ENCODE measurements around the gene MYD88.
"Not testable (repeated sequence)": the region's sequence is repeated elsewhere in the genome, so short reads cannot be mapped to it uniquely, and the experiment has no call there.

Gene MYD88

DNA sequence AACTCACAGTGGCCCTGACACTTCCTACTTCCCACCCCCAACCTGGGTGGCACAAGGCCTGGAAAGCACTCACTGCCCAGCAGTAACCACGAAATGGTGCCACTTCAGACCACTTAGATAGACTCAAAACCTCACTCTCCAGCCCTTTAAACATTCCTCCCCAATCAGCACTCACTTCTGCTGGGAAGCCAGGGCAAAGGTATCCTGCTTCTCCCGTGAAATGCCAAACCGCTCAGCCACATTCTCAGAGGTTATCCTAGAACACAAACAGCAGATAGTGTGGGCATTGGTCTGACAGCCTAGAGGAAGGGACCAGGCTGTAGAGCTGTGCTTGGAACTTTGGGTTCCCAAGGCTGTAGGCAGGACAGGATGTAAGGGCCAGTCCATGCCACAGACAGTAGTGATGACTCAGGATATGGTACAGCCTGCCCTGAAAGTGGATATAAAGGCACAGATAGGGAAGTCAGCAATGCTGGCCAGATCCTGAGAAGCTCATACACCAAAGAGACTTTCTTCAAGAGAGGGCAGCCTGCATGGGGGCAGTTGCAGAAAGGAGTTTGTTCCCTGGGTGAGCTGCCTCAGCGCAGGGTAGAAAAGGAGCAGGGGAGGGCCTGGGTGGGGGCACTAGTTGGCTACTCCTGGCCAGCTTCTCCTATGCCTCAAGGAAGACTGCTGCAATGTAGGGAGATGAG, 10.7 kb upstream of the MYD88 start:
- DNase-seq, result no peak

DNA sequence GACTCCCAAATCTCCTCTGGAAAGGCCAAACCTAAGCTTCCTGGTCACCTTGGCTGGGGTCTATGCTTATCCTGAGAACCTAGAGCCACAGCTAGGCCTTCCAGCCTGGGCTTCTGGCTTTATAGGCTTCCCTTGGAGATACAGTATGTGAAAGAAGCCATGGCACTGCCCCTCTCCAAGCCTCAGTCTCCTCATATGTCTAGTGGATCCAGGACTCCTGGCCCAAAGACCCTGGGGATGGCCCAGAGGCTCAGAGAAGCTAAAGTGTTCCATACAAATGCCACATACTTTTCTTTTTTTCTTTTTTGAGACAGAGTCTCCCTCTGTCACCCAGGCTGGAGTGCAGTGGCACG, 10.2 kb upstream of the MYD88 start:
- no peak for DNase-seq

DNA sequence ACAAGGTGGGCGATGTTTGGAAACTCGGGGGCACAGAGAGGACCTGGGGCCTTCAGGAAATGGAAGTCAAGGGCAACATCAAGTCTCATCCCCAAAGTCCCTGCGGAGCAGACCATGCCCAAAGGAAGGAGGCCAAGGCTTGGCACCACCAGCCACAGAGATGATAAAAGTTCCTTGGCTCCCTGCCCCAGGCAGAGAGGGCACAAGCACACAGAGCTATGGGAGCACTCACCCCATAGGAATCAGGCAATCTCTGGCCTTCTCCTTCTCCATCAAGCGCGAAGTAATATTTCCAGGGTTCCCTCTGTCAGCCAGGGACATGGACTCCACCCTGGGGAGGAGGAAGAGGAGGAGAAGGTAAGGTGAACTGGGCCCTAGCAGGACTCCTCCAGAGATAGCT, 9.4 kb upstream of the MYD88 start:
- DNase-seq, result no peak

DNA sequence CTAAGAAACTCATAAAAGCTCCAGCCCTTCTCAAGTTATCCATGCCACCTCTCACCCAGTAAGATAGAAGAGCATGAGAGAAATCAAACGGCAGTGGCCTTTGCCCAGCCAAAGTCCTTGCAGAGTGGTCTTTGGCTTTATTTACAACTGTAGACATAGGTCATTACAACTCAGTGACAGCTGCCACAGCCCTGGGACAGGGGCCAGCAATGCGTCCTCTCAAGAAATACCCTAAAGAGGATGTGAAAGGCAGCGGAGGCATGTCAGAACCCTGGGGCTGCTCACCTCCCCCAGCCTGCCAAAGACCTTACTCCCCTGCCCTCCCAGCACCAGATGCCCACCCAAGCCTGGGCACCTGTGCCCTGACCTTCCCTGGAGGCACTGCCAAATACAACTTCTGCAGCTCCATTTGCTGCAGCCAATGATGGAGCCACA, 7.8 kb upstream of the MYD88 start:
- DNase-seq, result no peak

DNA sequence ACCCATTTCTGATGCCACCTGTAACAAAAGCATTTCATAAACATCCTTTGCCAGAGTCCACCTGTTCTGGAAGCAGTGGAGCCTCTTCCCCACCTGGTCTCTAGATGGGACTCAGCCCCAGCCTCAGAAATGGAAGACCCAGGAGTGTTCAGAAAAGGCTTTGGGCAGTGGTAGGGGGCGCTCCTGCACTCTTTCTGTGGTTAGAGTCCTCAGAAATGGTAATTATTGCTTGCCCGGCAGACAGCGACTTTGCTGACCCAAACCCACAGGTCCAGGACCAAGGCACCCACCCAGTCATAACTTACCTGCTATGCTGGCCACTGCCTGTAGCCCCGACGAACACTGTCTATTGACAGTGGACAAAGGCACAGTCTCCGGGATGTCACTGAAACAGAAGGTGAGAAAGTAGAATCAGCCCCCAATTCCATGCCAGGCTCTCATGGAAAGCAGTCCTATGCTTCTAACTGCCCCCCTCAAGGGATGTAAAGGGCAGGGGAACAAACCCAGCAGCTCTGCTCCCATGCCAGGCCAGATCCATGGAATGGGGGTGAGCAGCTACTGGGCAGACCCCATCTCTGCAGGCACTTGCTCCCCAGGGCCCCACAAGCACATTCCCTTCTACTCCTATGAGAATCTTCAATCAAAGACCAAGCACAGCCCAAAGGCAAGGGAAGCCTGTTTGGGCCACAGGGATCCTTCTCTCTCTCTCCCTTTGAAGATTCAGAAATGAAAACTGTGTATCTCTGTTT, 6.7 kb upstream of the MYD88 start:
- DNase-seq, result peak; percentile 29

DNA sequence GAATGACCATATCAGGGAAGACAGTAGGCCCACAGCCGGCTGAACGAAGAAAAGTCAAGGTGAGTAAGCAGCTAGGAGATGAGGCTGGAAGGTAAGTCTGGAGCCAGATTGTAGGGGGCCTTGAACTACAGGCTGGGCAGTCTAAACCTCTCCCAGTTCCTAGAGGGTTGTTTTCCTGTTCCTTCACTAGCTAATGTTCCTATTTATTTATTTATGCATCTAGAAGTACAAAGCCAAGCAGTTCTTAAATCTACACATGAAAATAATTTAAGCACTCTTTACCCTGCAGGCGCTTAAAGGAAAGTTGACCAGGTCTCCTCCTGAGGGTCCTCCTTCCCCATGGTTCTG, 5.3 kb upstream of the MYD88 start:
- DNase-seq, result no peak

DNA sequence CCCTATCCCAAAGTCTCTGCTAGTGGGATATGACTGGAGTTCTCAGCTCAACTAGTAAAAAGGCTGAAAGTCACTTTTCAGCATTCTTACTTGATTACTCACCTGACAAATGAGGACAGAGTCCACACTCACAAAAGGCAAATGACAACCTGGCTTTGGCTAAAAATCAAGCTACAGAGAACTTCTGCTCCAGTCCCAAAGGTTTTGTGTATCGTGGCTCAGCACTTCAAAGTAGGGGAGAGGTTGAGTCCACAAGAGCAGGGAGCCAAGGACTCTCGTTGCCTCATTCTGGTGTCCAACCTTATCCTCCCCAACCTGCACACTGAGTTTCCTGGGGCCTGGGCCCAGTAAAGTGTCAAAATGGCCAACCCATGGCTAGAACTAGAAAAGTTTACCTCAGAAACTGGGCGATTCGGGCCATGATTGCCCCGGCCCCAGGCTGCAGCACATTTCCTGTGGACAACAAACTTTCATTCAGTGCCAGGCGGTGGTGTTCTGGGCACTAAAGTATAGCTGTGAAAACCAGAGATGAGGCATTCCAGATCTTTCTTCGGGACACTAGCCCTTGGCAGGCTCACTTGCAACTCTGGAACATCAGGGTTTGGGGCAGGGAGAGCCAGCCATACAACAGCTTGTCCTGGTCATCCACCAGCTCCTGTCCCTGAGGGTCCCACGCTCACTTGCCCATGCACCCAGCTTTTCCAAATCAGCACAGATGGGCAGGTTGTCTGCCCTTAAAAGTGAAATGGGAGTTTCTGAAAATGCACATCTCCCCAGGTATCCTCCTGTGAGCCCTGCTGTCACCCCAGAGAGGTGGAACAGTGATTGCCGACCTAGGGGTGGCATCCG, 4.7 kb upstream of the MYD88 start:
- DNase-seq, result peak; percentile 6

DNA sequence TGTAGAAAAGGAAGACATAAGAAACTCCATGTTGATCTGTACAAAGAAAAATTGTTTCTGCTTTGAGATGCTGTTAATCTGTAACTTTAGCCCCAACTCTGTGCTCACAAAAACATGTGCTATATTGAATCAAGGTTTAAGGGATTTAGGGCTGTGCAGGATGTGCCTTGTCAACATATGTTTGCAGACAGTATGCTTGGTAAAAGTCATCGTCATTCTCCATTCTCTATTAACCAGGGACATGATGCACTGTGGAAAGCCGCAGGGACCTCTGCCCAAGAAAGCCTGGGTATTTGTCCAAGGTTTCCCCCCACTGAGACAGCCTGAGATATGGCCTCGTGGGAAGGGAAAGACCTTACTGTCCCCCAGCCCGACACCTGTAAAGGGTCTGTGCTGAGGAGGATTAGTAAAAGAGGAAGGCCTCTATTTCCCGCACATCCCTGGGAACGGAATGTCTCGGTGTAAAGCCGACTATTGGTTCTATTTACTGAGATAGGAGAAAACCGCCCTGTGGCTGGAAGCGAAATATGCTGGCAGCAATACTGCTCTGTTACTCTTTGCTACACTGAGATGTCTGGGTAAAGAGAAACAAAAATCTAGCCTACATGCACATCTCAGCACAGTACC, 3.8 kb upstream of the MYD88 start:
- not testable (repeated sequence) for DNase-seq

DNA sequence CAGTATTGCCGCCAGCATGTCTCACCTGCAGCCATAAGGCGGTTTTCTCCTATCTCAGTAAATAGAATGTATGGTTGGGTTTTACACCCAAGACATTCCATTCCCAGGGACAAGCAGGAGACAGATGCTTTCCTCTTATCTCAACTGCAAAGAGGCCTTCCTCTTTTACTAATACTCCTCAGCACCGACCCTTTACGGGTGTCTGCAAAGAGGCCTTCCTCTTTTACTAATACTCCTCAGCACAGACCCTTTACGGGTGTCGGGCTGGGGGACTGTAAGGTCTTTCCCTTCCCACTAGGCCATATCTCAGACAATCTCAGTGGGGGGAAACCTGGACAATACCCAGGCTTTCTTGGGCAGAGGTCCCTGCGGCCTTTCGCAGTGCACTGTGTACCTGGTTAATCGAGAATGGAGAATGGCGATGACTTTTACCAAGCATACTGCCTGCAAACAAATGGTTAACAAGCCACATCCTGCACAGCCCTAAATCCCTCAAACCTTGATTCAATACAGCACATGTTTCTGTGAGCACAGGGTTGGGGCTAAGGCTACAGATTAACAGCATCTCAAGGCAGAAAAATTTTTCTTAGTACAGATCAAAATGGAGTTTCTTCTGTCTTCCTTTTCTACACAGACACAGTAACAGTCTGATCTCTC, 2.7 kb upstream of the MYD88 start:
- DNase-seq, result not testable (repeated sequence)

DNA sequence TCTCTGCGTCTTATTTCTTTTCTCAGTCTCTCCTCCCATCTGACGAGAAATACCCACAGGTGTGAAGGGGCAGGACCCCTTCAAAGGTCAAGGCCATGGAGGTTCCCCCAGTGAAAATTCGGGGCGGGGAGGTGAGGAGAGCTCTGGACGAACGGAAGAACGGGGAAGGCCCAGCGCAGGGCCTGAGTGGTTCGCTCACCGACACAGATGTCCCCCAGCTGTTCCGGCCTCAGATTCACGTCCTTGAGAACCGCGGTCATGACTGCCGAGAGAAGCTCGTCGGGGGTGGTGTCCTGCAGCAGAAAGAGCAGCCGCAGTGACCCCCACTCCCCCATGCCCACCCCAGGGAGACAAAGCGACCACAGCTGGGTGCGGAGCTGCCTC, 2.1 kb upstream of the MYD88 start:
- DNase-seq, result no peak

DNA sequence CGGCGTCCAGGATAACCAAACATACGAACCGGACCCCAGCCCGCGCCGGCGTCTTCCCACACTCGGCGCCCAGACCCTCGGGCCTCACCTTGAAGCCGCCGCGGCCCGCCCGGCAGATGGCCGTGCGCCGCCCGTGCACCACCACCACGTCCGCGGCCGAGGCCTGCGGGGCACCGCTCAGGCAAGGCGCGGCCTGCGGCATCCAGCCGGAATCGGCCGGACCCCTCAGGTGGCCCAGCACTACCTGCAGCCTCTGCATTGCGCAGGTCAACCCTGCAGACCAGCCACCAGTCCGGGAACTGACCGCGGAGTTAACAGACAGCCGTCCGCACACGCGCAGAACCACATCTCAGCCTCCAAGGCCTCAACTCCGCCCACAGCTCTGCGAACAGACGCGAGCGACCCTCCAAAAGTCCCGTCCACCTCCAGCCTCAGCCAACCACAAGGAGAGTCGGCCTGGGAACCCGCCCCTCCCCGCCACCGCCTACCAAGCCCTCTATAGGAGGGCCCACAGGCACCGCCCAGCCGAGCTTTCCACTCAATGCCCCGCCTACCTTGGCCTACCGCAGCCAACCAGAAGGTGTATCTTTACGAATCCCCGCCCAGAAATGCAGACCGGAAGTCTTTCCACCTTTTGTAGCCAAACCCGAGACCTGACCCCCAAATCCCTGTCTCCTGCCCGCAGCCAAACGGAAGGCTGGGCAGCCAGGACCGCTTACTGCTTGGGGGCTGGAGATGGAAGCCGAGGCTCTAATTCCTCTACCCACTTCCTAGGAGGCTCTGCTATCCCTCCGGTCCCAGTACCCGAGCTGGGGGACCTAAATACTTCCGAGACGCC, 1.5 kb upstream of the MYD88 start, which contains the start of gene ACAA1:
ACAA1 (minus strand) TSS at position 351 of the 838 bp plus-strand sequence; CDS start at position 259, 92 bp downstream.
- DNase-seq, result peak; percentile 98

DNA sequence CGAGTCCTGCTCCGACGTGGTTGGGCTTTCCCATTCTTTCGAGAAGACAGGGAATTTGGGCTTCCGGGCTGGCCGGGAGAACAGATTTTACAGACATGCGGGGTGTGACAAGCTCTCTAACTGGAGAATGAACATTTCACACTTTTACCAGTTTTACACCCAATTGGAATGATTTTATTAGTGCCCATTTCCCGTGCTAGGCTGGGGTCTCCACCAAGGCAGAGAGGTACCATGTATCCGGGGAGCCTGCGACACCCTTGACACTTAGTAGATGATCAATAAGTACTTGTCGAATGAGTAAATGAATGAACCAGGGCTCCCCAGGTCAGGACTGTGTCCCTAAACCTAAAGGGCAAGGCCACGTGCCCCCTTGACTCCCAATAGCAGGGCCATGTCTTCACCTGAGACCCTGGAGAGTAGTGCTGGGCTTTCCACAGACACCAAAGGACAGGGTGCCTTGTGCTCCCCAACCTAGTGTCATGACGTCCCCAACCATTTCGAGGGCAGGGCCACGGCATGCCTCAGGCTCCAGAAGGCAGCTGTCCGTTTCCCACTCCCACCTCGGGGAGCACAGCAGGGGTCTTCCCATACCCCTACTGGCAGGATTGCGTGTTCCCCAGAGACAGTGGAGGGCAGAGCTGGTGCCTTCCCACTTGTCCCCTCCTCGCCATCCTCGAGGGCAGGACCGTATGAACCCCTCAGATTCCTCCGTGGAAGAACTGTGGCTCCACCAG, 679 bp upstream of the MYD88 start:
- peak; percentile 12 for DNase-seq

DNA sequence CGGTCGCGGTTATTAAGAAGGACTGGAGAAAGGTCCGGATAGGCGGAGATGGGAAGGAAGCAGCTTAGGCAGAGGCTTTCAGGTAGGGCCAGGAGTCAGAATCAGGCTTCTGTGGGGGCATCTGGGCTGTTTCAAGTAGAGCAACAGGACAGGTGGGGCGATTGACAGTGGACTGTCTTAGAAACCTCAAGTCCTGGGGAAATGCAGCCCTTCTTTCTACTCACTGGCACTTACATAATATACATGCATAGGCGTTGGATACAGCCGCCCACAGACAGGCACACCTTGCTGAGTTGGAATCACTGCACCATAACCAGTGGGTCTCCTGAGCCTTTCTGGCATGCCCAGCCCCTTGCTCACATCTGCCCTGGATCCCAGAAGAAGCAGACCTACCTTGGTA, 730 bp downstream of the MYD88 start:
- DNase-seq, result no peak

DNA sequence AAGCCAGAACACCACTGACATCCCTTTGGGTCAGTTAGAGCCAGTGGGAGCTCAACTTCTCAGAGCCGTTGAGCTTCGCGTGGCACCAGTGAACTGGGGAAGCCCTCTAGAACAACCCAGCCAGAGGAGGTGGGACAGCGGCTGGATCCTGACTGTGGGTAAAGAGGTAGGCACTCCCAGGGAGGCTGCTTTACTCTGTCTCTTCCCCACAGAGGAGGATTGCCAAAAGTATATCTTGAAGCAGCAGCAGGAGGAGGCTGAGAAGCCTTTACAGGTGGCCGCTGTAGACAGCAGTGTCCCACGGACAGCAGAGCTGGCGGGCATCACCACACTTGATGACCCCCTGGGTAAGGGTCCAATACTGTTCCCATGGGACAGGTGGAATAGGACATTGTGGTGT, 1.2 kb downstream of the MYD88 start:
- DNase-seq, result no peak

DNA sequence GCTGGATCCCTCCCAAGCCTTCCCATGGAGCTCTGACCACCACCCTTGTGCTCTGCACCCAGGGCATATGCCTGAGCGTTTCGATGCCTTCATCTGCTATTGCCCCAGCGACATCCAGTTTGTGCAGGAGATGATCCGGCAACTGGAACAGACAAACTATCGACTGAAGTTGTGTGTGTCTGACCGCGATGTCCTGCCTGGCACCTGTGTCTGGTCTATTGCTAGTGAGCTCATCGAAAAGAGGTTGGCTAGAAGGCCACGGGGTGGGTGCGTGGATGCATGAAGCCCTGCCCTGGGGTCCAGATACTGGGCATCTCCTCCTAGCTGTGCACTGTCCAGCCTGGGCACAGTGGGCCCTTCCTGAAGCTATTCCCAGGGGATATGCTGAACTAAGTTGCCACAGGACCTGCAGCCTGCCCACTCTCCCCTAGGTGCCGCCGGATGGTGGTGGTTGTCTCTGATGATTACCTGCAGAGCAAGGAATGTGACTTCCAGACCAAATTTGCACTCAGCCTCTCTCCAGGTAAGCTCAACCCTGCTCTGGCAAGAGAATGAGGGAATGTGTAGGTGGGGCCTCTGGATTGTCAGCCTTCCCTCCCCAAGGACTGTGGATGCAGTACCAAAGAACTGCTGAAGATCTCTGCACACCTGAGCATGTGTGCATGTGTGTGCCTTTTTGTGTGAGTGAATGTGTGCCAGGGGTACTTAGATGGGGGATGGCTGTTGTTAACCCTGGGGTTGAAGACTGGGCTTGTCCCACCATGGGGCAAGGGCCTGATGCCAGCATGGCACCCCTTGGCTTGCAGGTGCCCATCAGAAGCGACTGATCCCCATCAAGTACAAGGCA, 2.1 kb downstream of the MYD88 start:
- DNase-seq, result no peak

DNA sequence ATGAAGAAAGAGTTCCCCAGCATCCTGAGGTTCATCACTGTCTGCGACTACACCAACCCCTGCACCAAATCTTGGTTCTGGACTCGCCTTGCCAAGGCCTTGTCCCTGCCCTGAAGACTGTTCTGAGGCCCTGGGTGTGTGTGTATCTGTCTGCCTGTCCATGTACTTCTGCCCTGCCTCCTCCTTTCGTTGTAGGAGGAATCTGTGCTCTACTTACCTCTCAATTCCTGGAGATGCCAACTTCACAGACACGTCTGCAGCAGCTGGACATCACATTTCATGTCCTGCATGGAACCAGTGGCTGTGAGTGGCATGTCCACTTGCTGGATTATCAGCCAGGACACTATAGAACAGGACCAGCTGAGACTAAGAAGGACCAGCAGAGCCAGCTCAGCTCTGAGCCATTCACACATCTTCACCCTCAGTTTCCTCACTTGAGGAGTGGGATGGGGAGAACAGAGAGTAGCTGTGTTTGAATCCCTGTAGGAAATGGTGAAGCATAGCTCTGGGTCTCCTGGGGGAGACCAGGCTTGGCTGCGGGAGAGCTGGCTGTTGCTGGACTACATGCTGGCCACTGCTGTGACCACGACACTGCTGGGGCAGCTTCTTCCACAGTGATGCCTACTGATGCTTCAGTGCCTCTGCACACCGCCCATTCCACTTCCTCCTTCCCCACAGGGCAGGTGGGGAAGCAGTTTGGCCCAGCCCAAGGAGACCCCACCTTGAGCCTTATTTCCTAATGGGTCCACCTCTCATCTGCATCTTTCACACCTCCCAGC, 2.9 kb downstream of the MYD88 start:
- DNase-seq, result no peak

DNA sequence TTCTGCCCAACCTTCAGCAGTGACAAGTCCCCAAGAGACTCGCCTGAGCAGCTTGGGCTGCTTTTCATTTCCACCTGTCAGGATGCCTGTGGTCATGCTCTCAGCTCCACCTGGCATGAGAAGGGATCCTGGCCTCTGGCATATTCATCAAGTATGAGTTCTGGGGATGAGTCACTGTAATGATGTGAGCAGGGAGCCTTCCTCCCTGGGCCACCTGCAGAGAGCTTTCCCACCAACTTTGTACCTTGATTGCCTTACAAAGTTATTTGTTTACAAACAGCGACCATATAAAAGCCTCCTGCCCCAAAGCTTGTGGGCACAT, 3.5 kb downstream of the MYD88 start:
- DNase-seq, result no peak

DNA sequence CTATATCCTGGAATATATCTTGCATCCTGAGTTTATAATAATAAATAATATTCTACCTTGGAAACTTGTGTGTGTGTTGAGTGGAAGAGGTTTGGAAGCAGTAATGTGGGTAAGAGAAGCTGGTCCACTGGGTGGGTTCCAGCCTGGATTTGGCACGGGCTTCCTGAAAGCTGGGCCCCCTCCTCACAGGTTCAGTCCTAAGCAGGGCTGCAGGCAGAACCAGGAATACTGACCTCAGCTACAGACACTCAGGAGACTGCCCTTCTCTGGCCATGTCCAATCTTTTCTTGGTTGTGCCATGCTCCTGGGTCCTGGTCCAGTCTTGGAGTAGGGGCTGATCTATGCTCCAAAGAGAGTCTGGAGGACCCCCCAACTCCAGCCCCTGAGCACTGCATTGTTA, 4.5 kb downstream of the MYD88 start:
- DNase-seq, result no peak

DNA sequence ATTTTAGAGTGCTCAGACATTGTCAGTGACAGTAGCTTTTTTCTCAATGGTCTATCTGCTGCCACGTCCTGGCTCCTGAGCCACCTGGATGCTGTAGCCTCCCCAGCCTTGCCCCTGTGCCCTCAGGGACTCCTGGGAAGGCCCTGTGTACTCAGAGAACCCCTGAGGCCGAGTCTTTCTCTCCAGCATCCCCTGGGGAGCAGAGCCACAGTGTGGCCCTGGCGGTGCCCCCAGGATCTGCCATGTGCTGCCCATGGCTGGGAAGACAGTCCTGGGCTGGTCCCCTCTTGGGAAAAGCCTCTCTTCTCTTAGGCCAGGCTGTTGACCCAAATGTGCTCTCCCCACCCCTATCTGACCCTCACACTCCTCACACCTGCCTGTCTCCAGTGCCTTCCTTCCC, 5.0 kb downstream of the MYD88 start:
- no peak for DNase-seq

DNA sequence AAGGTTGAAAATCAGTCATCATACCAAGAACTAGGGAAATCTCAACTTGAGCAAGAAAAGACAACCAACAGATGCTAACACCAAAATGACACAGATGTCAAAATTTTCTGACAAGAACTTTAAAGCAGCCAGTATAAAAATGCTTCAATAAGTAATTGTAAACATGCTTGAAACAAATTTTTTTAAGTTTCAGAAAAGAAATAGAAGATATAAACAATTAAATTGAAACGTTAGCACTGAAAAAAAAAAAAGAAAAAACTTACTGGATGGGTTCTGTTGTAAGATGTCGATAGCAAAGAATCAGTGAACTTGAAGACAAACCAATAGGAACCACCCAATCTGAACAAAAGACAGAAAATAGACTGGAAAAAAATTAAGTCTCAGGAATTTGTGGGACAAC, 8.0 kb downstream of the MYD88 start:
- DNase-seq, result no peak
